ENCODE data around the gene KLHL28. TPM values are rescaled to one million over a fixed set of nuclear protein-coding genes. Genes with fewer than 3 reads are reported as not detected.

KLHL28 gene
- total RNA-seq, 1 experiment from 2014 or later = 11.2 TPM

GRCh38 chr14:44944107-44944506 is 17.6 kb downstream of the KLHL28 start:
- no peak for ATAC-seq
- ChIA-PET CTCF (no interaction called here), POLR2A (no interaction called here), RAD21 (ENCODE audit: low non-redundant PET in 1 of 2, low total read pairs in 2 of 2, uncharacterized antibody in 2 of 2, unreplicated experiment in 2 of 2) (no interaction called here)
- no peak for DNase-seq (ENCODE audit: low read depth, low spot score)
- Histone ChIP-seq H3K4me1 (ENCODE audit: control insufficient read depth in 1 of 2, insufficient read depth in 2 of 2, low read length in 2 of 2) (no peaks in the 10 kb centered on the region), H3K9me2 (ENCODE audit: insufficient read depth) (no peaks in the 10 kb centered on the region), H3K4me3 (replicated peaks in 1 of 2; ENCODE audit: low read depth in 1 of 2, low read length in 2 of 2) (no peak overlapping the region), H2AFZ (ENCODE audit: low read depth, low read length, poor library complexity, severe bottlenecking) (no peak overlapping the region), H3K9me3 (ENCODE audit: control insufficient read depth in 1 of 2, insufficient read depth in 1 of 2, low read depth in 1 of 2, low read length in 2 of 2) (no peaks in the 10 kb centered on the region), H3K4me2 (ENCODE audit: low read length) (no peak overlapping the region), H3K36me3 (ENCODE audit: control insufficient read depth in 1 of 2, insufficient read depth in 2 of 2, low read length in 2 of 2) (peaks cover 3 to 15% of the 10 kb centered on the region in 2 experiments; a peak in 2 of 4 replicates), H3K27ac (ENCODE audit: low read depth, low read length) (no peak overlapping the region), H4K20me1 (ENCODE audit: insufficient read depth) (no peaks in the 10 kb centered on the region), H3K27me3 (ENCODE audit: insufficient read depth, low read length) (no peaks in the 10 kb centered on the region), H3K9ac (ENCODE audit: low read length) (no peak overlapping the region), H3K79me2 (ENCODE audit: insufficient read depth, low read length) (peaks cover 18% of the 10 kb centered on the region)
- intact Hi-C loops (cut with micrococcal nuclease) = no loop called here
- TF ChIP-seq JUND (IDR thresholded peaks at IDR 0.05) (no peak), REST (IDR thresholded peaks at IDR 0.05; ENCODE audit: low read depth) (no peak), ZBTB33 (IDR thresholded peaks at IDR 0.05; ENCODE audit: extremely low read depth, insufficient replicate concordance, low read length) (no peak), SP1 (IDR thresholded peaks at IDR 0.05; ENCODE audit: low read depth) (no peak), EGR1 (IDR thresholded peaks at IDR 0.05; ENCODE audit: low read depth) (no peak), EZH2phosphoT487 (IDR thresholded peaks at IDR 0.05; ENCODE audit: borderline replicate concordance) (no peak), RAD21 (IDR thresholded peaks at IDR 0.05; ENCODE audit: low read depth) (no peak), ELF1 (IDR thresholded peaks at IDR 0.05; ENCODE audit: borderline replicate concordance, low read depth) (no peak), ZNF274 (IDR thresholded peaks at IDR 0.05; ENCODE audit: low read depth, low read length) (no peak), SRF (IDR thresholded peaks at IDR 0.05; ENCODE audit: low read depth) (no peak), CTCF (IDR thresholded peaks at IDR 0.05 in 2 of 3, conservative IDR thresholded peaks at IDR 0.05 in 1 of 3; ENCODE audit: borderline replicate concordance in 1 of 3, insufficient read depth in 1 of 3, low read depth in 2 of 3, low read length in 2 of 3) (no peak), EZH2 (IDR thresholded peaks at IDR 0.05) (no peak)
- no TSS peak for BruUV-seq (replicated peaks)
